Activated naive CD8-positive, alpha-beta T cell treated with anti-CD3 and anti-CD28 coated beads, Interleukin-2, amount 50 U/mL, for 24 hours (primary cell): ENCODE data around the gene LRRK2.
"Not testable (repeated sequence)": the region's sequence is repeated elsewhere in the genome, so short reads cannot be mapped to it uniquely, and the experiment has no call there.

Experiments
- ATAC-seq: fragments of 150-1000 bp; cut with Tn5 transposase; one replicate; pipeline ENCODE4 v1.10.0; 2021
- DNase-seq: peaks from one replicate; pipeline ENCODE4 v3.0.0; 2021
- H3K27ac Mint-ChIP-seq: one replicate; pipeline ENCODE4 v1.8.0; 2021; ENCODE audit warnings: mild to moderate bottlenecking, mixed read lengths
- H3K27me3 Mint-ChIP-seq: one replicate; pipeline ENCODE4 v1.8.0; 2021; ENCODE audit warnings: mixed read lengths
- H3K36me3 Mint-ChIP-seq: one replicate; pipeline ENCODE4 v1.8.0; 2021; ENCODE audit warnings: low read depth, mixed read lengths
- H3K4me1 Mint-ChIP-seq: one replicate; pipeline ENCODE4 v1.8.0; 2021; ENCODE audit warnings: mixed read lengths
- H3K4me3 Mint-ChIP-seq: one replicate; pipeline ENCODE4 v1.8.0; 2021; ENCODE audit warnings: mild to moderate bottlenecking, moderate library complexity, mixed read lengths
- H3K9me3 Mint-ChIP-seq: one replicate; pipeline ENCODE4 v1.8.0; 2021; ENCODE audit warnings: mixed read lengths

LRRK2 gene

DNA sequence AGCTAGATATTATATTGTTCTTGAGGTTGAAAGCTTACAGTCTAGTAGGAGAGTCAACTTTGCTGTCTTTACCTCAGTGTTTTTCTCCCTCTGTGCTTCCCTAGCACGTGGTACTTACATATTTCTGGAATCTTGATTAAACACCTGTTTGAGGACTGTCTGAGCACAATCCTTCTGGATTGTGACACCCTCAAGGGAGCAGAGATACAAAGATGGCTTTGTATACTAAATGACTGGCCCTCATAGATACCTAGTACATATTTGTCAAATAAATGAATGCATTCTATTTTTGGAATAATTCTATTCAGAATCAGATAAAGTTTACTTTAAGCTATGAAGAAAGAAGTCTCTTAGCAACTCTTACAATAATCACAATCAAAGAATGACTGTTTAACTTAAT, 113.3 kb downstream of the LRRK2 start:
- H3K27ac Mint-ChIP-seq: no peak overlapping the region
- H3K27me3 Mint-ChIP-seq: no peaks in the 10 kb centered on the region
- no peaks in the 10 kb centered on the region for H3K36me3 Mint-ChIP-seq
- no peak overlapping the region for H3K4me3 Mint-ChIP-seq
- H3K9me3 Mint-ChIP-seq: no peaks in the 10 kb centered on the region
- no peak for DNase-seq
- no peak for ATAC-seq
- H3K4me1 Mint-ChIP-seq: no peaks in the 10 kb centered on the region

DNA sequence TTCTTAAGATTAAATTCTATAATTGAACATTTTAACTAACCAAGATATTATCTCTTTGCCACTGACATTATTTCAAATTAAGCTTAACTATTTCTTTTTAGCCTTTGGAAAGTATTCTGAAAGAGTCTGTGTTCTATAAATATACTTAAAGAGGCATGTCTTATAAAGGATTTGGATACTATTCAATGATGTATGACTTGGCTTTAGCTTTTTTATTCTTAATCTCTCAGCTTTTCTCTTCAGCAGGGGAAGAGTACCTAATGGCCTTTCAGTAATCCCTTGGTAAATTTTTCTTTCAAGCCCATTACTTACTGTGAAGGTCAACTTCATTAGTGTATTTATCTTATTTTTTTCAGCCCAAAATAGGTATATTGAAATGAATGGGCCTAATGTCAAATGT, 113.8 kb downstream of the LRRK2 start:
- ATAC-seq: no peak
- no peaks in the 10 kb centered on the region for H3K9me3 Mint-ChIP-seq
- H3K4me1 Mint-ChIP-seq: no peaks in the 10 kb centered on the region
- no peak overlapping the region for H3K27ac Mint-ChIP-seq
- no peaks in the 10 kb centered on the region for H3K27me3 Mint-ChIP-seq
- H3K36me3 Mint-ChIP-seq: no peaks in the 10 kb centered on the region
- DNase-seq: no peak
- no peak overlapping the region for H3K4me3 Mint-ChIP-seq

DNA sequence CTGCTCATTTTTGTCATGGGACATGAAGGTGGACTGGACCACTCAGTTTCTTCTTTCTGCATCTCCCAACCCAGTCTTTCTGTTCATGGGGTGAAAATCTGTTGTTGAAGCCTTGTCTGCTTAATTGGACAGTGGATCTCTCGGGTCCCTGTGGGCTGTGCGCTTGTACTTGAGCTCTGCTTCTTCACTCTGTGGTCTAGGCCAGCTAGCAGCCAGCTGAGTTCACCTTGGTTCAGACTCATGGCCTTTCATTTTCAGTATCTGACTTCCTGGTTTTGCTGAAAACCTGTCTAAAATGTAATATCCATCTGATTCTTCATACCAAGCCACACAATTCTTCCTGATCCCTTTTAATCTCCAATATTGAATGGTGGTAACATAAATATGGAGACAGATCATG, 117.2 kb downstream of the LRRK2 start:
- Mint-ChIP-seq H3K9me3 (no peaks in the 10 kb centered on the region), H3K4me3 (no peak overlapping the region), H3K36me3 (no peaks in the 10 kb centered on the region), H3K27me3 (no peaks in the 10 kb centered on the region), H3K4me1 (no peaks in the 10 kb centered on the region), H3K27ac (no peak overlapping the region)
- ATAC-seq (no peak), DNase-seq (no peak)

- H3K4me1 Mint-ChIP-seq: no peaks in the 10 kb centered on the region
- H3K9me3 Mint-ChIP-seq: no peaks in the 10 kb centered on the region
- no peak overlapping the region for H3K27ac Mint-ChIP-seq
- no peak overlapping the region for H3K4me3 Mint-ChIP-seq
- H3K36me3 Mint-ChIP-seq: no peaks in the 10 kb centered on the region
- DNase-seq (no peak), ATAC-seq (no peak)
- no peaks in the 10 kb centered on the region for H3K27me3 Mint-ChIP-seq
These were observed 118.3 kb downstream of the LRRK2 start for GRCh38 chr12:40343124-40343523.

- H3K27ac Mint-ChIP-seq: no peak overlapping the region
- DNase-seq: no peak
- no peaks in the 10 kb centered on the region for H3K27me3 Mint-ChIP-seq
- no peaks in the 10 kb centered on the region for H3K4me1 Mint-ChIP-seq
- no peaks in the 10 kb centered on the region for H3K36me3 Mint-ChIP-seq
- ATAC-seq: no peak
- H3K9me3 Mint-ChIP-seq: no peaks in the 10 kb centered on the region
- H3K4me3 Mint-ChIP-seq: no peak overlapping the region
These were observed 119.5 kb downstream of the LRRK2 start for GRCh38 chr12:40344312-40344711.

DNA sequence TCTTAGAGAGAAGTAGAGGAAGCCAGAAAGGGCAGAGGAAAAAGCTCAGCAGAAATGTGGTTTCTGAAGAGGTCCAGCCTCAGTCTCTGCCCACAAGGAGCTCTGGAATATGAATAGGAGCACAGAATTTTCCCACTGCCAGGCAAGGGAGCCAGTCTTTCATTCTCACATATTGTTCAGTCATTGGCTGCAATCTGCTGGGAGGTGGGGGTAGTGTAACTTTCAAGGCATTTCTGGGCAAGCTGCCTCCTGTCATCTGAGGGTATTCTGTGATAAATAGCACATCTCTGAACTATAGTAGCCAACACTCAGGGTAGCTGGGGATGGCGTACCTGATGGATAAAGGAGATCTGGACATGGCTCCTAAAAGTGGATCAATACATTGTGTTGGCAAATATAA, 127.2 kb downstream of the LRRK2 start:
- no peaks in the 10 kb centered on the region for H3K4me1 Mint-ChIP-seq
- no peaks in the 10 kb centered on the region for H3K27me3 Mint-ChIP-seq
- no peak for DNase-seq
- no peak overlapping the region for H3K4me3 Mint-ChIP-seq
- peaks cover 3% of the 10 kb centered on the region for H3K9me3 Mint-ChIP-seq
- ATAC-seq: no peak
- H3K27ac Mint-ChIP-seq: no peak overlapping the region
- no peaks in the 10 kb centered on the region for H3K36me3 Mint-ChIP-seq

DNA sequence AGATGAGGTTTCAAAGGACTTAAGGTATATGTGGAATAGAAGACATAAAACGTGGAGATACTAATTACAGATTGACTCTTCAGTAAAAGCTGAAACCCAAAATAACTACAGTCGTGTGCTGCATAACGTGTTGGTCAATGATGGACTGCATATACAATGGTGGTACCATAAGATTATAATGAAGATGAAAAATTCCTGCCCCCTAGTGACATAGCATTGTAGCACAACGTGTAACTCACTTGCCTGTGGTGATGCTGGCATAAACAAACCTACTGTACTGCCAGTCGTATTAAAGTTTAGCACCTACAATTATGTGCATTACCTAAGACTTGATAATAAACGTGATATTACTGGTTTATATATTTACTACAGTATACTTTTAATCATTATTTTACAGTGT, 150.3 kb downstream of the LRRK2 start:
- no peak overlapping the region for H3K4me3 Mint-ChIP-seq
- H3K36me3 Mint-ChIP-seq: no peaks in the 10 kb centered on the region
- peaks cover 7% of the 10 kb centered on the region for H3K9me3 Mint-ChIP-seq
- DNase-seq (no peak), ATAC-seq (no peak)
- no peaks in the 10 kb centered on the region for H3K4me1 Mint-ChIP-seq
- H3K27ac Mint-ChIP-seq: no peak overlapping the region
- no peaks in the 10 kb centered on the region for H3K27me3 Mint-ChIP-seq

DNA sequence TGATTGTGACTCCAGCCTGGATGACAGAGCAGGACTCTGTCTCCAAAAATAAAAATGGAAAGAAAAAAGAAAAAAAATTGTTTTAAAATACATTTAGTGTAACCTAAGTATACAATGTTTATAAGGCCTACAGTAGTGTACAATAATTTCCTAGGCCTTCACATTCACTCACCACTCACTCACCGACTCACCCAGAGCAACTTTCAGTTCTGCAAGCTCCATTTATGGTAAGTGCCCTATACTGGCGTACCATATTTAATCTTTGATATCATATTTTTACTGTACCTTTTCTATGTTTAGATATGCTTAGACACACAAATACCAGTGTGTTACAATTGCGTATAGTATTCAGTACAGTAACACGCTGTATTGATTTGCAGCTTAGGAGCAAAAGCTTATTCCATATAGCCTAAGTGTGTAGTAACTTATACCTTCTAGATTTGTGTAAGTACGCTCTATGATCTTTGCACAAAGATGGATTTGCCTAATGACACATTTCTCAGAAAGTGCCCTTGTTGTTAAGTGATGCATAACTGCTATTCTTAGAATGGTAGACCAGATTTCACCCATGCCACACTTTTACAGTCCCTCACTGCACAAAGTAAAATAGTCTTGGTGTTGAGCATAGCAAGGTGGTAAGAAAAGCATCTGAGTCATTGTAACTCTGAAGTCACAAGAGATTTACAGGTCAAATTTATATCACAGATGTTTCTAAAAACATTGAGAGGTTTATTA, 151.9 kb downstream of the LRRK2 start:
- Mint-ChIP-seq H3K4me3 (no peak overlapping the region), H3K9me3 (peaks cover 7% of the 10 kb centered on the region)
- no peak for ATAC-seq

DNA sequence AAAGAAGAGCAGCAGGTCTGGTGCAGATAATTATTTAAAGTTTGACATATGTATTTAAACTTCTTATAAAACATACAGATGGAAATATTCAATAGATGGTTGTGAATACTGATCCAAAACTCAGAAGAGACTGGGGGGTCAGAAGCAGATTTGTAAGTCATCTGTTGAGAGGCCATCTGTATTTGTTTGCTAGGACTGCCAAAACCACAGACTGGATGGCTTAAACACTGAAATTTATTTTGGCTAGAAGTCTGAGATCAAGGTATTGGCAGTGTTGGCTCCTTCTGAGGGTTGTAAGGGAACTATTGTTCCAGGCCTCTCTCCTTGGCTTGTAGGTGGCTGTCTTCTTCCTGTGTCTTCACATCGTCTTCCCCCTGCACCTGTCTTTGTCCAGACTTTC, 153.9 kb downstream of the LRRK2 start:
- peaks cover 1% of the 10 kb centered on the region for H3K27me3 Mint-ChIP-seq
- H3K36me3 Mint-ChIP-seq: no peaks in the 10 kb centered on the region
- DNase-seq (no peak), ATAC-seq (no peak)
- no peak overlapping the region for H3K4me3 Mint-ChIP-seq
- H3K4me1 Mint-ChIP-seq: no peaks in the 10 kb centered on the region
- H3K9me3 Mint-ChIP-seq: peaks cover 7% of the 10 kb centered on the region
- H3K27ac Mint-ChIP-seq: no peak overlapping the region

More for the DNA sequence above, 151.9 kb downstream of the LRRK2 start:
- no peaks in the 10 kb centered on the region for H3K36me3 Mint-ChIP-seq
- H3K27ac Mint-ChIP-seq: no peak overlapping the region
- no peaks in the 10 kb centered on the region for H3K27me3 Mint-ChIP-seq
- no peaks in the 10 kb centered on the region for H3K4me1 Mint-ChIP-seq
- no peak for DNase-seq

GRCh38 chr12:40382217-40382616, 157.4 kb downstream of the LRRK2 start:
- H3K9me3 Mint-ChIP-seq: peaks cover 4% of the 10 kb centered on the region
- DNase-seq (no peak), ATAC-seq (no peak)
- H3K27ac Mint-ChIP-seq: no peak overlapping the region
- no peak overlapping the region for H3K4me3 Mint-ChIP-seq
- H3K27me3 Mint-ChIP-seq: peaks cover 1% of the 10 kb centered on the region
- H3K4me1 Mint-ChIP-seq: no peaks in the 10 kb centered on the region
- no peaks in the 10 kb centered on the region for H3K36me3 Mint-ChIP-seq

GRCh38 chr12:40387279-40387678, 162.5 kb downstream of the LRRK2 start:
- not testable (repeated sequence) for H3K4me1 Mint-ChIP-seq, H3K27ac Mint-ChIP-seq, H3K9me3 Mint-ChIP-seq, H3K36me3 Mint-ChIP-seq, H3K4me3 Mint-ChIP-seq, H3K27me3 Mint-ChIP-seq, ATAC-seq, DNase-seq

DNA sequence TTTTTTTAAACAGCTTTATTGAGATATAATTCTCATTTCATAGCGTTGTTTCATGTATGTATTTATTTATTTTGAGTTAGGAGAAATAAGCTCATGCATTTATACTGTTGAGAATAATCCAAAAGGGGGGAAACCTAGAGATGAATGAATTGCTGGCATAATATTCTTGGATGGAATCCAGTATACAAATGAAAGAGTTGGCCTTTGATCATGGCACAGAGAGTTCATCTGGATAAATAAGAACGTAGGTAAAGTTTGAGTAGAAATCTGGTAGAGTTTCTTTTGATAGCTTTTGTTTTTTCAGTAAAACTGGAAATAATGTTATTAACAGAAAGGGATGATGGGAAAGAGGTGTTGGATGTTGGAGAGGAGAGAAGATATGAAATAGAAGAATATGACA, 166.2 kb downstream of the LRRK2 start:
- Mint-ChIP-seq H3K4me3 (no peak overlapping the region), H3K9me3 (no peaks in the 10 kb centered on the region), H3K36me3 (no peaks in the 10 kb centered on the region), H3K27me3 (no peaks in the 10 kb centered on the region), H3K27ac (no peak overlapping the region), H3K4me1 (no peaks in the 10 kb centered on the region)
- ATAC-seq (no peak), DNase-seq (no peak)

- Mint-ChIP-seq H3K9me3 (no peaks in the 10 kb centered on the region), H3K27ac (no peak overlapping the region), H3K36me3 (no peaks in the 10 kb centered on the region), H3K27me3 (no peaks in the 10 kb centered on the region), H3K4me3 (no peak overlapping the region), H3K4me1 (no peaks in the 10 kb centered on the region)
- DNase-seq (no peak), ATAC-seq (no peak)
These were observed 168.2 kb downstream of the LRRK2 start for GRCh38 chr12:40393026-40393425.

GRCh38 chr12:40399656-40400055, 174.9 kb downstream of the LRRK2 start:
- Mint-ChIP-seq H3K4me3 (no peak overlapping the region), H3K27ac (no peak overlapping the region)

GRCh38 chr12:40405419-40405818, 180.6 kb downstream of the LRRK2 start:
- Mint-ChIP-seq H3K27ac (no peak overlapping the region), H3K27me3 (no peaks in the 10 kb centered on the region), H3K4me1 (no peaks in the 10 kb centered on the region), H3K4me3 (no peak overlapping the region), H3K36me3 (no peaks in the 10 kb centered on the region), H3K9me3 (no peaks in the 10 kb centered on the region)
- ATAC-seq (no peak), DNase-seq (no peak)

More at GRCh38 chr12:40399656-40400055, 174.9 kb downstream of the LRRK2 start:
- Mint-ChIP-seq H3K27me3 (no peaks in the 10 kb centered on the region), H3K9me3 (no peaks in the 10 kb centered on the region), H3K4me1 (no peaks in the 10 kb centered on the region), H3K36me3 (no peaks in the 10 kb centered on the region)
- ATAC-seq (no peak), DNase-seq (no peak)
